HG02623 (cell line): ENCODE measurements around the gene PIEZO1.

Source experiments
- ATAC-seq: cut with Tn5 transposase; IDR thresholded peaks from one replicate; pipeline ENCODE4 v1.9.1; 2021; ENCODE audit warnings: moderate library complexity; ENCODE audit not compliant: unreplicated experiment

Gene PIEZO1

GRCh38 chr16:88738151-88739084 lies 46.6 kb downstream of the PIEZO1 start:
- ATAC-seq, result no peak

GRCh38 chr16:88737298-88738150 lies 47.5 kb downstream of the PIEZO1 start:
- ATAC-seq, result no peak

GRCh38 chr16:88736496-88736895 lies 48.5 kb downstream of the PIEZO1 start:
- ATAC-seq, result no peak

GRCh38 chr16:88736088-88736487 lies 48.9 kb downstream of the PIEZO1 start:
- ATAC-seq, result no peak

- no peak for ATAC-seq
Observed at GRCh38 chr16:88735616-88736015, 49.4 kb downstream of the PIEZO1 start.

GRCh38 chr16:88735121-88735520 lies 49.9 kb downstream of the PIEZO1 start:
- no peak for ATAC-seq

GRCh38 chr16:88734361-88734728 lies 50.7 kb downstream of the PIEZO1 start:
- no peak for ATAC-seq

GRCh38 chr16:88733630-88734360 lies 51.2 kb downstream of the PIEZO1 start:
- no peak for ATAC-seq

- ATAC-seq, result no peak
Observed at GRCh38 chr16:88732961-88733294, 52.1 kb downstream of the PIEZO1 start.

- no peak for ATAC-seq
Observed at GRCh38 chr16:88732172-88732960, 52.7 kb downstream of the PIEZO1 start.

GRCh38 chr16:88731699-88732098 lies 53.3 kb downstream of the PIEZO1 start:
- no peak for ATAC-seq

- no peak for ATAC-seq
Observed at GRCh38 chr16:88730632-88731607, 54.1 kb downstream of the PIEZO1 start.

GRCh38 chr16:88727871-88728270 lies 57.1 kb downstream of the PIEZO1 start:
- ATAC-seq, result no peak

- no peak for ATAC-seq
Observed at GRCh38 chr16:88726981-88727380, 58.0 kb downstream of the PIEZO1 start.

- no peak for ATAC-seq
Observed at GRCh38 chr16:88726408-88726749, 58.6 kb downstream of the PIEZO1 start.

- ATAC-seq, result no peak
Observed at GRCh38 chr16:88725609-88726407, 59.2 kb downstream of the PIEZO1 start.

GRCh38 chr16:88724855-88725555 lies 60.0 kb downstream of the PIEZO1 start:
- no peak for ATAC-seq

- ATAC-seq, result no peak
Observed at GRCh38 chr16:88723911-88724310, 61.1 kb downstream of the PIEZO1 start.
